Stomach (tissue), 9 donors: ENCODE measurements around the gene PSMD1. TPM values are rescaled to one million over a fixed set of nuclear protein-coding genes. Genes with fewer than 3 reads are reported as not detected.
A peak's percentile ranks its signal among the peaks of the same experiment; 100 is the strongest.

Experiments used
- DNase-seq, 2 donors: peaks; one replicate each; pipeline versions ENCODE4 v3.0.0 to v3.0.0-alpha.2; 2013 to 2019
- H3K27ac ChIP-seq, 5 donors: fragments of 200-600 bp in 4 of 5; sonication (generic) in 4 of 5; one replicate each; pipeline ENCODE4 v1.5.1; 2013 to 2019; ENCODE audit warnings: mild to moderate bottlenecking in 1 of 5, moderate library complexity in 1 of 5
- H3K27me3 ChIP-seq, 3 donors: fragments of 200-600 bp; sonication (generic); one replicate each; pipeline ENCODE4 v1.5.1; 2017 to 2019; ENCODE audit warnings: mixed run types in 1 of 3
- H3K36me3 ChIP-seq, 4 donors: fragments of 200-600 bp; sonication (generic); 1 replicate in 3 of 4; 2 replicates in 1 of 4; pipeline ENCODE4 v1.5.1; 2016 to 2019
- H3K4me1 ChIP-seq, 4 donors: fragments of 200-600 bp; sonication (generic); one replicate each; pipeline ENCODE4 v1.5.1; 2016 to 2019
- H3K4me3 ChIP-seq, 4 donors: fragments of 200-600 bp; sonication (generic) in 3 of 4; one replicate each; pipeline ENCODE4 v1.5.1; 2016 to 2019; ENCODE audit warnings: mild to moderate bottlenecking in 1 of 4
- H3K9me3 ChIP-seq, 4 donors: fragments of 200-600 bp; sonication (generic); one replicate each; pipeline ENCODE4 v1.5.1; 2016 to 2019
- CTCF ChIP-seq, 7 experiments: fragments of 450-650 bp in 4 of 7; fragments of 200-600 bp in 3 of 7; sonication (generic) in 3 of 7; IDR thresholded peaks; one replicate each; pipeline ENCODE4 v1.5.1; 2016 to 2019; ENCODE audit warnings: antibody characterized with exemption in 7 of 7, control low read depth in 2 of 7, mild to moderate bottlenecking in 1 of 7
- EP300 ChIP-seq: sonication (generic); formaldehyde crosslinking; IDR thresholded peaks from one replicate; pipeline ENCODE4 v1.6.1; 2017; ENCODE audit warnings: antibody characterized with exemption
- POLR2A ChIP-seq, 4 donors: fragments of 450-650 bp; IDR thresholded peaks; one replicate each; pipeline ENCODE4 v1.6.1; 2016; ENCODE audit warnings: antibody characterized with exemption in 4 of 4, control low read depth in 2 of 4, mild to moderate bottlenecking in 1 of 4, moderate library complexity in 1 of 4
- POLR2AphosphoS5 ChIP-seq, 3 donors: sonication (generic); formaldehyde crosslinking; IDR thresholded peaks; one replicate each; pipeline ENCODE4 v1.6.1; 2016; ENCODE audit warnings: antibody characterized with exemption in 3 of 3
- WGBS, 5 donors: extraction: QIAGEN DNeasy Blood & Tissue Kit in 3 of 5; methylation state at CpG; one replicate each; pipeline versions ENCODE4 v1.1.5 to v1.1.7; 2013 to 2018; 5-methylcytosine and 5-hydroxymethylcytosine counted together
- intact Hi-C: fragments of 100-400 bp; cut with DNase I; formaldehyde crosslinking; loops from one replicate; pipeline ENCODE4 v1.15.1; 2023; ENCODE audit warnings: low total_unique reads
- polyA plus RNA-seq, 3 donors: library from polyadenylated mRNA; stranded (reverse); fragments of 200-250 nt; gene quantifications; one replicate each; pipeline ENCODE4 v1.2.3, GENCODE V29; 2013
- total RNA-seq, 5 donors: library from RNA; depleted of rRNA; stranded (reverse); fragments of >200 nt; gene quantifications; one replicate each; pipeline versions ENCODE4 v1.1.0 to v1.2.3, GENCODE V29; 2014 to 2016
- donor health status: healthy with polysubstance abuse.
- donor health status: Bipolar disorder and iron deficiency.
- donor health status: healthy.

The PSMD1 gene
- total and polyA plus RNA-seq, 8 donors: 31.9 to 96.4 (median 45.6) TPM

- Histone ChIP-seq H3K9me3 (no peaks in the 10 kb centered on the region), H3K36me3 (peaks cover 0 to 7% (median 0%) of the 10 kb centered on the region in 4 donors), H3K27me3 (peaks cover 3 to 57% (median 19%) of the 10 kb centered on the region in 3 donors), H3K4me3 (no peak overlapping the region), H3K27ac (peak overlapping the region in 1 of 5 donors; percentile 71), H3K4me1 (peaks cover 17 to 51% (median 35%) of the 10 kb centered on the region in 4 donors)
- 71 to 81% (median 80%) methylated on average over 6 of the region's 6 CpGs for WGBS, 5 donors
- no peak for DNase-seq
- TF ChIP-seq CTCF (IDR thresholded peaks at IDR 0.05) (no peak), POLR2AphosphoS5 (IDR thresholded peaks at IDR 0.05) (no peak), EP300 (no peak), POLR2A (IDR thresholded peaks at IDR 0.05) (no peak)
- intact Hi-C loops: no loop called here
These were observed 17.4 kb upstream of the PSMD1 start for GRCh38 chr2:231039294-231039664.

GRCh38 chr2:231039821-231040364, 16.8 kb upstream of the PSMD1 start:
- H3K4me3 ChIP-seq: no peak overlapping the region
- no peak for DNase-seq
- TF ChIP-seq EP300 (no peak), POLR2A (IDR thresholded peaks at IDR 0.05) (no peak), POLR2AphosphoS5 (IDR thresholded peaks at IDR 0.05) (peak in 1 of 3 donors; percentile 20)
- peak overlapping the region; percentile 19 to 71 (median 47) for H3K27ac ChIP-seq
- H3K36me3 ChIP-seq: peaks cover 0 to 7% (median 0%) of the 10 kb centered on the region in 4 donors
- H3K9me3 ChIP-seq: no peaks in the 10 kb centered on the region
- intact Hi-C loops: no loop called here
- WGBS, 5 donors: 41 to 63% (median 55%) methylated on average over 8 of the region's 8 CpGs
- H3K4me1 ChIP-seq: peaks cover 17 to 47% (median 34%) of the 10 kb centered on the region in 4 donors
- peaks cover 3 to 57% (median 19%) of the 10 kb centered on the region in 3 donors for H3K27me3 ChIP-seq

- Histone ChIP-seq H3K9me3 (no peaks in the 10 kb centered on the region), H3K27me3 (peaks cover 3 to 49% (median 14%) of the 10 kb centered on the region in 3 donors), H3K27ac (peak overlapping the region in 4 of 5 donors; percentile 0 to 71 (median 44)), H3K4me3 (no peak overlapping the region), H3K36me3 (peaks cover 0 to 7% (median 0%) of the 10 kb centered on the region in 4 donors), H3K4me1 (peaks cover 17 to 47% (median 34%) of the 10 kb centered on the region in 4 donors)
- DNase-seq: no peak
- intact Hi-C loops: no loop called here
- WGBS, 5 donors: 39 to 59% (median 49%) methylated on average over 8 of the region's 8 CpGs
- TF ChIP-seq EP300 (no peak), POLR2AphosphoS5 (IDR thresholded peaks at IDR 0.05) (no peak), CTCF (IDR thresholded peaks at IDR 0.05) (no peak), POLR2A (IDR thresholded peaks at IDR 0.05) (no peak)
These were observed 15.5 kb upstream of the PSMD1 start for GRCh38 chr2:231041061-231041689.

GRCh38 chr2:231043796-231044195, 12.9 kb upstream of the PSMD1 start:
- H3K27ac ChIP-seq: no peak overlapping the region

More at GRCh38 chr2:231043796-231044195, 12.9 kb upstream of the PSMD1 start:
- Histone ChIP-seq H3K36me3 (peaks cover 0 to 12% (median 2%) of the 10 kb centered on the region in 4 donors), H3K4me1 (peaks cover 17 to 46% (median 41%) of the 10 kb centered on the region in 4 donors), H3K4me3 (no peak overlapping the region), H3K9me3 (no peaks in the 10 kb centered on the region), H3K27me3 (peaks cover 0 to 34% (median 0%) of the 10 kb centered on the region in 3 donors)
- intact Hi-C loops: no loop called here
- WGBS, 5 donors: 86 to 91% (median 89%) methylated on average over 4 of the region's 4 CpGs
- no peak for DNase-seq
- TF ChIP-seq CTCF (IDR thresholded peaks at IDR 0.05) (no peak), EP300 (no peak), POLR2AphosphoS5 (IDR thresholded peaks at IDR 0.05) (no peak), POLR2A (IDR thresholded peaks at IDR 0.05) (no peak)
